A673 (cell line): ENCODE results near the gene ZSCAN20. TPM values are rescaled to one million over a fixed set of nuclear protein-coding genes. Genes with fewer than 3 reads are reported as not detected.

Source experiments
- BruUV-seq: library from RNA; stranded (reverse); fragments of 400-500 nt; replicated peaks from 2 replicates; lab custom pipeline; 2021; lab: Mats Ljungman, UMichigan
- CTCF ChIA-PET: fragments of 300-600 bp; sonication (Branson Sonifier 250); formaldehyde crosslinking; loops from one replicate; lab custom pipeline; 2022; ENCODE audit warnings: antibody characterized with exemption; lab: Charles Lee
- POLR2A ChIA-PET: fragments of 300-600 bp; sonication (Branson Sonifier 250); formaldehyde crosslinking; loops from one replicate; lab custom pipeline; 2022; ENCODE audit warnings: antibody characterized with exemption; ENCODE audit not compliant: low non-redundant PET; lab: Charles Lee
- DNase-seq: peaks from one replicate; pipeline ENCODE4 v3.0.0-alpha.2; 2015; ENCODE audit warnings: low spot score
- H3K27ac ChIP-seq: fragments of 200-600 bp; sonication (generic); 2 replicates; pipeline ENCODE4 v1.5.1; 2016; ENCODE audit warnings: mixed run types, low read depth, mild to moderate bottlenecking, mixed read lengths, antibody characterized with exemption, low read length; ENCODE audit not compliant: poor library complexity, severe bottlenecking
- H3K27me3 ChIP-seq: fragments of 200-600 bp; sonication (generic); replicated peaks from 2 replicates; pipeline ENCODE4 v1.6.1; 2017; ENCODE audit warnings: mixed run types, low read depth, mild to moderate bottlenecking, mixed read lengths, antibody characterized with exemption, low read length; ENCODE audit not compliant: insufficient read depth, poor library complexity
- H3K36me3 ChIP-seq: fragments of 200-600 bp; sonication (generic); 2 replicates; pipeline ENCODE4 v1.6.1; 2016; ENCODE audit warnings: mixed run types, mild to moderate bottlenecking, mixed read lengths, antibody characterized with exemption, low read length; ENCODE audit not compliant: insufficient read depth, poor library complexity, severe bottlenecking
- H3K4me1 ChIP-seq: fragments of 200-600 bp; sonication (generic); 2 replicates; pipeline ENCODE4 v1.6.1; 2017; ENCODE audit warnings: mixed run types, mild to moderate bottlenecking, mixed read lengths, antibody characterized with exemption, low read length; ENCODE audit not compliant: insufficient read depth, poor library complexity, severe bottlenecking
- H3K4me3 ChIP-seq: fragments of 200-600 bp; sonication (generic); 2 replicates; pipeline ENCODE4 v1.5.1; 2016; ENCODE audit warnings: low read depth, mixed run types, mild to moderate bottlenecking, mixed read lengths, low read length; ENCODE audit not compliant: poor library complexity, severe bottlenecking
- H3K9me3 ChIP-seq: fragments of 200-600 bp; sonication (generic); 2 replicates; pipeline ENCODE4 v1.6.1; 2016; ENCODE audit warnings: mixed run types, low read depth, mild to moderate bottlenecking, mixed read lengths, antibody characterized with exemption, low read length; ENCODE audit not compliant: poor library complexity, severe bottlenecking
- EZH2 ChIP-seq: fragments of 200-600 bp; sonication (generic); IDR thresholded peaks from 2 replicates; pipeline ENCODE4 v1.6.1; 2017; ENCODE audit warnings: borderline replicate concordance, low read depth, mild to moderate bottlenecking, mixed read lengths, antibody characterized with exemption, low read length; ENCODE audit not compliant: poor library complexity, severe bottlenecking
- intact Hi-C: fragments of 100-400 bp; cut with micrococcal nuclease; formaldehyde crosslinking; loops from one replicate; pipeline ENCODE4 v1.10.0; 2022; ENCODE audit not compliant: unreplicated experiment
- total RNA-seq: library from RNA; stranded (reverse); gene quantifications from 2 replicates; pipeline ENCODE4 v1.2.3, GENCODE V29; 2021
- TF ChIP-seq, protein P1 (sequence below): fragments of 300-800, 200-600 bp; sonication (generic); conservative IDR thresholded peaks from 2 replicates; pipeline ENCODE4 v1.5.1; 2017; ENCODE audit warnings: low read depth, mild to moderate bottlenecking, antibody characterized with exemption, low read length, moderate library complexity, mixed read lengths

ZSCAN20 gene
- total RNA-seq, 1 experiment from 2014 or later, result 4.5 TPM

DNA sequence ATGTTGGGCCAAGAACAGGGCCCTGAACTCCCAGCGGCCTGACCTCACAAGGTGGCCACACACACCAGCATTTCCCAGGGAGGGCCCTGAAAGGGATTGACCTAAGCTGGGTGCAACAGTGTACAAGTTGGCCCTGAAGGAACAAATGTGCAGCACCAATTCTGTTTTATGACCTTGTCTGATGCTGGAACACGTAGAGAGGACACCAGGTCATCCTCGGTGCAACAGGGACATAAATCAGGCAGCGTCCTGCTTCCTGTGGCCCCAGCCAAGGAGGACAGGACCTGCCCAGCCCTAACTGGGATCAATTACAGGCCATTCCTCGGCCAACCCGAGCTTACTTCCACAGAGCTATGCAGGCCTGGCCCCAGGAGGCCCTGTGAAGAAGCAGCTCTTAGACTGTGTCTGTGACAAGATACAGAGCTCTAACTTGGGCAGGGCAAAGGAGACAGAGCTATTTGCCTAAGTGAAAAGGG lies 28.7 kb upstream of the ZSCAN20 start:
- no peak for TF ChIP-seq EZH2
- TF ChIP-seq, protein P1, sequence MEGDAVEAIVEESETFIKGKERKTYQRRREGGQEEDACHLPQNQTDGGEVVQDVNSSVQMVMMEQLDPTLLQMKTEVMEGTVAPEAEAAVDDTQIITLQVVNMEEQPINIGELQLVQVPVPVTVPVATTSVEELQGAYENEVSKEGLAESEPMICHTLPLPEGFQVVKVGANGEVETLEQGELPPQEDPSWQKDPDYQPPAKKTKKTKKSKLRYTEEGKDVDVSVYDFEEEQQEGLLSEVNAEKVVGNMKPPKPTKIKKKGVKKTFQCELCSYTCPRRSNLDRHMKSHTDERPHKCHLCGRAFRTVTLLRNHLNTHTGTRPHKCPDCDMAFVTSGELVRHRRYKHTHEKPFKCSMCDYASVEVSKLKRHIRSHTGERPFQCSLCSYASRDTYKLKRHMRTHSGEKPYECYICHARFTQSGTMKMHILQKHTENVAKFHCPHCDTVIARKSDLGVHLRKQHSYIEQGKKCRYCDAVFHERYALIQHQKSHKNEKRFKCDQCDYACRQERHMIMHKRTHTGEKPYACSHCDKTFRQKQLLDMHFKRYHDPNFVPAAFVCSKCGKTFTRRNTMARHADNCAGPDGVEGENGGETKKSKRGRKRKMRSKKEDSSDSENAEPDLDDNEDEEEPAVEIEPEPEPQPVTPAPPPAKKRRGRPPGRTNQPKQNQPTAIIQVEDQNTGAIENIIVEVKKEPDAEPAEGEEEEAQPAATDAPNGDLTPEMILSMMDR, result no peak
- H3K27me3 ChIP-seq, result no peaks in the 10 kb centered on the region
- ChIA-PET CTCF (interaction anchor here (1.2 kb wide), 1 partner anchor 12 kb away, joined by 3 read pairs; no protein-coding TSS in a partner anchor), POLR2A (no interaction called here)
- H3K4me3 ChIP-seq, result no peak overlapping the region
- no peak for DNase-seq
- no peaks in the 10 kb centered on the region for H3K36me3 ChIP-seq
- no TSS peak for BruUV-seq
- no peaks in the 10 kb centered on the region for H3K9me3 ChIP-seq
- H3K4me1 ChIP-seq, result peaks cover 26% of the 10 kb centered on the region
- intact Hi-C loops, result no loop called here
- no peak overlapping the region for H3K27ac ChIP-seq

DNA sequence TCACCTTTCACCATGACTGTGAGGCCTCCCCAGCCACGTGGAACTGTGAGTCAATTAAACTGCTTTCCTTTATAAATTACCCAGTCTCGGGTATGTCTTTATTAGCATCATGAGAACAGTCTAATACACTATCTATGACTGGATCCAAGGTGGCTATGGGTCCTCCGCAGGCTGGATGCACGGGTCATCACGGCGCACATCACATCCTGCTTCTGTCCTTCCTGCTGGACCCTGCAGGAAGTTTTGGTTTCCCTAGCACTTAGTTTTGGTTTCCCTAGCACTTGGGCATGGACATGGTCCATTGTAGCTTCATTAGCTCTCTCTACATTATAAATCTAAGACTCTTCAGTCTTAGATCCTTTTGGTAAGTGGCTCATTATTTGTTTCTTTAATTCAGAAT lies 27.3 kb upstream of the ZSCAN20 start:
- TF ChIP-seq, protein P1, result no peak
- TF ChIP-seq EZH2, result no peak
- ChIA-PET CTCF (no interaction called here), POLR2A (no interaction called here)
- no peak overlapping the region for H3K4me3 ChIP-seq
- DNase-seq, result no peak
- no peak overlapping the region for H3K27ac ChIP-seq
- no peaks in the 10 kb centered on the region for H3K36me3 ChIP-seq
- no peaks in the 10 kb centered on the region for H3K9me3 ChIP-seq
- intact Hi-C loops, result no loop called here
- no TSS peak for BruUV-seq
- H3K27me3 ChIP-seq, result no peaks in the 10 kb centered on the region
- peaks cover 13% of the 10 kb centered on the region for H3K4me1 ChIP-seq

DNA sequence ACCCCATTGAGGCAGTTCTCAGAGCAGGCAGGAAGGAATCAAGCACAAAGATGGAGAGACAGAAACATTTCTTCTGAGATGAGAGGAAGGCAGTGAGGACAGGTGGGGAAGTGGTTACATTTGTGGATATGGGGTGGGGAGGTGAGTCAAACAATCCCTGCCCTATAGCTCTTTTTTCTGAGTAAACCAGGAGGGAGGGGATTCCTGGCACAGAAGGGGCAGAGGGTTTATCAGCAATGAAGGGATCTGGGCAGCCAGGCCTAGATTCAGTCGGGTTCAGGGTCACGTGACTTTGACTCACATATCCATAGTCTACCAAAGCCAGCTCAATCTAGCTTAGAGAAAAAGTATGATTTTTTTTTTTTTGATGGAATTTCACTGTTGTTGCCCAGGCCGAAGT lies 25.9 kb upstream of the ZSCAN20 start:
- no peaks in the 10 kb centered on the region for H3K36me3 ChIP-seq
- intact Hi-C loops, result no loop called here
- no peaks in the 10 kb centered on the region for H3K27me3 ChIP-seq
- H3K4me1 ChIP-seq, result peaks cover 12% of the 10 kb centered on the region
- POLR2A ChIA-PET, result no interaction called here
- H3K27ac ChIP-seq, result no peak overlapping the region
- TF ChIP-seq EZH2, result no peak
- TF ChIP-seq, protein P1, result no peak
- no TSS peak for BruUV-seq
- no peaks in the 10 kb centered on the region for H3K9me3 ChIP-seq
- no peak for DNase-seq
- H3K4me3 ChIP-seq, result no peak overlapping the region
- CTCF ChIA-PET, result no interaction called here
